Keratinocyte (primary cell): ENCODE measurements around the gene SELPLG.

Experiments used
- CTCF ChIP-seq, 3 experiments: IDR thresholded peaks in 1 of 3; conservative IDR thresholded peaks in 1 of 3; optimal IDR thresholded peaks in 1 of 3; 2 replicates in 2 of 3; 3 replicates in 1 of 3; pipeline versions ENCODE3 to v1.5.1; 2011; ENCODE audit warnings: low read length in 3 of 3, mild to moderate bottlenecking in 3 of 3, moderate library complexity in 2 of 3, control low read depth in 1 of 3, inconsistent platforms in 1 of 3; ENCODE audit not compliant: insufficient read depth in 2 of 3; ENCODE audit errors: extremely low read depth in 1 of 3
- EZH2 ChIP-seq: IDR thresholded peaks from one replicate; pipeline ENCODE4 v1.6.1; 2012; ENCODE audit warnings: inconsistent platforms, mild to moderate bottlenecking, low read length, moderate library complexity

DNA sequence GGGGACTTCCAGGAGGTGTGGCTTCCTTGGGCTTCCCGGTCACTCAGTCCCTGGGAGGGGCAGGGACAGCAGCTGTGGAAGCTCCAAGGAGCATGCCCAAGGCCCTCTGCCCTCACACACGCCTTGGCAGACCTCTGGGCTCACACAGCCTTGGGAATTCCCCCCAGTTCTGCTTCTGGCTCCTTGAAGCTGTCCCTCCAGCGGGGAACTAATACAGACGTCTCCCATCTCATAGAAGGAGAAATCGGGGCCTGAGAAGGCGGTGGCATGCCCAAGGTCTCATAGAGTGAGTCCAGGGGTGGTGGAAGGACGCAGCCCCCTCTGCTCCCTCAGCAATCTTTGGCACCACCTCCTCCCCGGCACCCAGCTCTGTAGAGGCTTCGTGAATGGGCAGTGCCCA is 20.1 kb downstream of the SELPLG start:
- no peak for TF ChIP-seq CTCF (optimal IDR thresholded peaks at IDR 0.05 in 1 of 3, IDR thresholded peaks at IDR 0.05 in 1 of 3, conservative IDR thresholded peaks at IDR 0.05 in 1 of 3; ENCODE audit: extremely low read depth in 1 of 3, insufficient read depth in 2 of 3, low read length in 3 of 3)
- no peak for TF ChIP-seq EZH2
